Daoy (cell line): ENCODE measurements around the gene C1orf35. TPM values are rescaled to one million over a fixed set of nuclear protein-coding genes. Genes with fewer than 3 reads are reported as not detected.
A peak's percentile ranks its signal among the peaks of the same experiment; 100 is the strongest.

Source experiments
- DNase-seq: peaks from one replicate; pipeline ENCODE4 v3.0.0-alpha.2; 2015; ENCODE audit warnings: low read depth
- total RNA-seq: library from RNA; depleted of rRNA; stranded (reverse); fragments of >200 nt; shearing (Covaris generic); gene quantifications from 2 replicates; pipeline ENCODE4 v1.2.3, GENCODE V29; 2014; rRNA removed

Gene C1orf35
- total RNA-seq, 1 experiment from 2014 or later: 19.9 TPM

DNA sequence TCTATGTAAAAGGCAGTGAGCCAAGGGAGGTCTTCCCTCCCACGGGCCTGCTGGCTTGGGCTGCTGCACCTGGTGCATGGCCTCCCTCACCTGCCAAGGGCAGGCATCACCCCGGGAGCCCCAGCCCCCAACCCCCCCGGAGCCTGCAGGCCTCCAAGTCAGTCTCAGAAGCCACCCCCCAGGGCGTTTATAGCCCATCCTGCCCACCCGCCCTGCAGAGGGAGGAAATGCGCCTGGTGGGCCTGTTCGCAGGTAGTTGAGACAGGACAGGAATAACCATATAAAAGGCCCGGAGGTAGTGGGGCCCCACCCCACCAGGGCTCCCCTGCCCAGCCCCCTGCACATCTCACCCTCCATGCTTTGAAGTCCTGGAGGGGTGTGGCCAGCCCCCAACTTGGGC, 38.8 kb downstream of the C1orf35 start:
- no peak for DNase-seq

DNA sequence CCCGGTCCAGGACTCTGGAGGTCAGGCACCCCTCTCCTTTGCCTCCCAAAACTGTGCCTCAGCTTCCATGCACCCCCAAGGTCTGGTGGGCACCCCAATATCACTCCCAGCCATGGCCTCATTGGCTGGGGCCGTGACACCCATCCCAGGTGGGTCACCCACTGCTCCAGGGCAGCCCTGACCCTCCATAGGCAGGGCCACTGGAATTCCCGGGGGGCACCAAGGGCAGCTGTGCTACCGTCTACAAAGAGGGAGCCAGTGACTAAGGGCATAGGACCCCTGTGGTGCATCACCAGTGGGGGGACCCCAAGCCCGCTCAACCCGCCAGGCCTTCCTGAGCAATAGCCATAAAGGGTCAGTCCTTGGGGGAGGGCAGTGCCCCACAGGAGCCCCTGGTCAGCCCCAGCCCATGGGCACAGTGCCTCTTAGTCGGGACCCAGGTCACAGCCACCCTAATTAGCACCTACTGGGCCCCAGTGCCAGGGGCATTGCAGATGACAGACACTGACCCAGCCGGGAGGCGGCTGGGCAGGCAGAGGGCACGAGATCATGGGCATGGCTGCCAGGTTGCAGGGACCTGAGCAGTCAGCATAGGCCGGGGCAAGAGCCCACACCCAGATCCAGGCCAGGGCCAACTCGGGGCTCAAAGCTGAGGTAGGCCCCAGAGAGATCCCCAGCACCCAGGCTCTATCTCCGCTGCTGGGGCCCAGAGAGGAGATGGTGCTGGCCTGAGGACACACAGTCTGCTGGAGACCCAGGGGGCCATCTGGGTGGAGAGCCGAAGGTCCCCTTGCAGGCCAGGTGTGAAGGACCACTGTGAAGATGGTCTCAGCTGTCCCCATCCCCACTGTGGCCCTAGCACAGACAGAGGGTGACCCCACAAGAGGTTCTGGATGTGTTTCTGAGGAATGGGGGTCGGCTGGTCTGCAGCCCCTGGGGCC, 39.6 kb downstream of the C1orf35 start:
- DNase-seq: no peak

DNA sequence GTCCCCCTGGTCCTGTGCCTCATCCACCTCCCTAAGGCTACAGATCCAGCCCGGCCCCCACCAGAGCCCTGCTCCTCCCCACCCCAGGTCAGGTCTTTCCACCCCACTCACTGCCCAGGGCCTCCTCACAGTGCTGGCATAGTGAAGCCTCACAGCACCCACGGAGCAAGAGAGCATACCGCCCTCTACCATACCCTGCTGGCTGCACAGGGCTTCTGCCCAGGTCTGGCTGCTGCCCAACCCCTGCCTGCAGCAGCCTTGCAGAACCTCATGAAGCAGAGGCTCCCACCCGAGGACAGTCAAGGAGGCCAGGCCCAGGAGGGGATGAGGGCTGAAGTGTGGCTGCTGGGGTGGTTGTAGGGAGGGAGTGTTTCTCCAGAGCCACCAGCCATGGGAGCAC, 40.3 kb downstream of the C1orf35 start:
- DNase-seq: no peak

DNA sequence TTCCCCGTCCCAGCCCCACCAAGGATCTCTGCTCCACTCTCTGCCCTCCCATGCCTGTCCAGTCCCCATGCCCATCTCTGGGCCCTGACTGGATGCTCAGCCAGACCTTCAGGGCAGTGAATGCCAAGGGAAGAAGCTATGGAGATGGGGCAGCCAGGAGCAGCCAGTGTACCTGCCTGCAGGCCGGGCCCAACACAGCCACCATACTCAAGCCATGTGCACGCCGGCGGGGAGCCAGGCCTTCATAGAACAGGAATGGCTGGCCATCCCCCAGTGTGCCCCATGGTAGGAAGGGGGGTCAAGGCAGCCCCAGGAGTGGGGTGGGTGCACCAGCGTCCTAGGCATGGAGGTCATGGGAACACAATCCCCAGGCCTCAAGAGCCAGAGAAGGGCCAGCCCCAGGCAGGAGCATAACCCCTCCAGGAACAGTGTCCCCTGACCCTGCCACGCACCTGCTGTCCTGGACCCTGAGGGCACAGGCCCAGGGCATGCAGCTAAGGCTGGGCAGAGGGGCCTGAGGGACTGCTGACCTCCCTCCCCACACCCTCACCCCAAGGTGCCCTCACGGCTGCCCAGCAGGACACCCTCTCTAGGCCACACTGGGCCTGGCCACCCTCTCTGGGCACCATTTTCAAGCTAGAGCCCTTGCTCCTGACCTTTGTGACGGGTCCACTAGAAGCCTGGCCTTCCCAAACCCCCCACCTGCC, 40.9 kb downstream of the C1orf35 start:
- DNase-seq: no peak

GRCh38 chr1:228061411-228062084, 41.6 kb downstream of the C1orf35 start:
- no peak for DNase-seq

- DNase-seq: peak; percentile 54
Measured at GRCh38 chr1:228060458-228061190, 42.5 kb downstream of the C1orf35 start.

- peak; percentile 84 for DNase-seq
Measured at GRCh38 chr1:228059634-228060457, 43.3 kb downstream of the C1orf35 start.

GRCh38 chr1:228058949-228059633, 44.0 kb downstream of the C1orf35 start:
- DNase-seq: no peak

DNA sequence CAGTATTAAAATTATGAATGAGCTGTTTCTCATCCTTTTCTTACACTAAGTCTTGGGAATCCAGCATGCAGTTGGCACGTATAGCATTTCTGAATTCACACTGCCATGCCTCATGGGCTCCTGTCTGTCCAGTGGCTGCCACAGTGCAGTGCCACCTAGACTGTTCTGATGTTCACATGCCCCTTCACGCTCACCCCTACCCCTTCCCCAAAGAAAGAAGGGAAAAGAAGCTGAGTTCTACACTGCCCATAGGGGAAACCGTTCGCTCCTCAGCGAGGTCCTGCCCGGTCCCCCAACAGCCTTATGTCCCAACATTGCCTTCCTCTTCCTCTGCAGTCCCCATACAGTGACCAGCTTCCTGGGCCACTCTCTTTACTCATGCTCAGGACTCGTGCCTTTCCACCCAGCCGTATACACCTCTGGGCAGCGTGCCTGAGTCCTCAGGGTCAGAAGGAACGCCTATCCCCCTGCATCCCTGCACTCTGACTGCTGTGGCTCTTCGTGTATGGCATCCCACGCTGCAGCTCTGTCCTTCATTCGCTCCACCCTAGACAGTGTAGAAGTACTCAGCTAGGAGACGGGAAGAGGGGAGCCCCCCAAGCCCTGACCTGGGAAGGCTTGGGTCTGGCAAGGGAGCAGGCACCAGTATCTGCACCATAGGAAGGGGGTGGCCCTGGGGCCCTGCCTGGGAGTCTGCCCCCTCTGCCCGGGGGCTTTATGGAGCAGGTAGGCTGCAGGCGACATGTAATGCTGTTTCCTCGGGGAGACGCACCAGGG, 44.8 kb downstream of the C1orf35 start:
- DNase-seq: no peak

Other genes starting within 250 kb of the C1orf35 start
- gene WNT9A, start 155.4 kb downstream of the C1orf35 start, total RNA-seq: 0.57 and 1.8 TPM in 2 replicates
- not detected in 2 replicates for gene WNT3A, start 96.3 kb downstream of the C1orf35 start, total RNA-seq
- 122 and 144 TPM in 2 replicates for gene ARF1, start 20.6 kb downstream of the C1orf35 start, total RNA-seq
- 88.6 and 137 TPM in 2 replicates for gene MRPL55, start 6.0 kb upstream of the C1orf35 start, total RNA-seq
- gene GUK1, start 37.0 kb upstream of the C1orf35 start, total RNA-seq: 218 and 268 TPM in 2 replicates
- gene GJC2, start 46.6 kb upstream of the C1orf35 start, total RNA-seq: 0.17 and 0.60 TPM in 2 replicates
- gene IBA57, start 62.5 kb upstream of the C1orf35 start, total RNA-seq: 3.5 and 5.1 TPM in 2 replicates
- 2.2 and 4.1 TPM in 2 replicates for gene OBSCN, start 104.7 kb upstream of the C1orf35 start, total RNA-seq